Panc1 (cell line): ENCODE results near the gene TERT.

Experiments used
- CTCF ChIP-seq: fragments of 450-650 bp; IDR thresholded peaks from 2 replicates; pipeline ENCODE4 v1.5.1; 2017; ENCODE audit warnings: mild to moderate bottlenecking
- POLR2AphosphoS5 ChIP-seq: IDR thresholded peaks from 2 replicates; pipeline ENCODE4 v1.6.1; 2012; ENCODE audit warnings: mild to moderate bottlenecking, low read depth, low read length, moderate library complexity
- SIN3A ChIP-seq: IDR thresholded peaks from 2 replicates; pipeline ENCODE4 v1.6.1; 2012; ENCODE audit warnings: low read depth, mild to moderate bottlenecking, low read length, moderate library complexity, borderline replicate concordance; ENCODE audit not compliant: insufficient read depth
- TF ChIP-seq, protein P1 (sequence below), 2 experiments: IDR thresholded peaks; 2 replicates each; pipeline ENCODE4 v1.6.1; 2011 to 2012; ENCODE audit warnings: low read depth in 2 of 2, control low read depth in 1 of 2, low read length in 1 of 2, mild to moderate bottlenecking in 1 of 2, moderate library complexity in 1 of 2; ENCODE audit not compliant: insufficient read depth in 1 of 2

DNA sequence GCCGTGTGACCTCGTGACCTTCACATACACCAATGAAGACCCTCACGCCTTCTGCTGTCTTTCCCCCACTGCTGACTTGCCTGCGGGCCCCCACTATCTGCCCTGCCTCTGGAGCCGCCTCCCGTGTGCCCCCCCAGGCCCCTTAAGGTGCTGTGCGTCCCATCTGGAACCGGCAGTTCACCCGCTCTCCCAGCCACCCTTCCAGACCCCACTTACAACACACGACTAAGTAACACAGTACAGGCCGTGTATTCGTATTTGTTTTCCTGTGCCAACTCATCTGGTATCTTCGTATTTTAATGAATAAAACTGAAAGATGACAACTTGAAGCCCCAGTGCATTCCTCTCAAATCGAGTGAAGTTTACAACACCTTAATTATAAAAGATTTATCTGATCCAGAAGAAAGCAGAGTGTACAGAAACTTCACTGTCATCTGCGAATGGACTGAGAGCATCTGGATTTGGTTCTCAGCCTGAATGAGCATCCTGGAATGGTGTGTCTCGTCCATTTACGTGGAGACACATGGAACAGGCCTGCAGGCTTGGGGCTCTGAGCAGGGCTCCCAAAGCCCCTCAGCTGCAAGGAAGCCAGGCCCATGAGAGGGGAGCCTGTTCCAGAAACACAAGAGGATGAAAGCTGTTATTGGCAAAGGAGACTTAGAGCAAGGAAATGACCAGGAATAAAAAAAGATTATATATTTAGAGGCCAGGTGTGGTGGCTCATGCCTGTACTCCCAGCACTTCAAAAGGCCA, 21.9 kb upstream of the TERT start:
- TF ChIP-seq CTCF (no peak), POLR2AphosphoS5 (no peak), SIN3A (no peak)
- TF ChIP-seq, protein P1, sequence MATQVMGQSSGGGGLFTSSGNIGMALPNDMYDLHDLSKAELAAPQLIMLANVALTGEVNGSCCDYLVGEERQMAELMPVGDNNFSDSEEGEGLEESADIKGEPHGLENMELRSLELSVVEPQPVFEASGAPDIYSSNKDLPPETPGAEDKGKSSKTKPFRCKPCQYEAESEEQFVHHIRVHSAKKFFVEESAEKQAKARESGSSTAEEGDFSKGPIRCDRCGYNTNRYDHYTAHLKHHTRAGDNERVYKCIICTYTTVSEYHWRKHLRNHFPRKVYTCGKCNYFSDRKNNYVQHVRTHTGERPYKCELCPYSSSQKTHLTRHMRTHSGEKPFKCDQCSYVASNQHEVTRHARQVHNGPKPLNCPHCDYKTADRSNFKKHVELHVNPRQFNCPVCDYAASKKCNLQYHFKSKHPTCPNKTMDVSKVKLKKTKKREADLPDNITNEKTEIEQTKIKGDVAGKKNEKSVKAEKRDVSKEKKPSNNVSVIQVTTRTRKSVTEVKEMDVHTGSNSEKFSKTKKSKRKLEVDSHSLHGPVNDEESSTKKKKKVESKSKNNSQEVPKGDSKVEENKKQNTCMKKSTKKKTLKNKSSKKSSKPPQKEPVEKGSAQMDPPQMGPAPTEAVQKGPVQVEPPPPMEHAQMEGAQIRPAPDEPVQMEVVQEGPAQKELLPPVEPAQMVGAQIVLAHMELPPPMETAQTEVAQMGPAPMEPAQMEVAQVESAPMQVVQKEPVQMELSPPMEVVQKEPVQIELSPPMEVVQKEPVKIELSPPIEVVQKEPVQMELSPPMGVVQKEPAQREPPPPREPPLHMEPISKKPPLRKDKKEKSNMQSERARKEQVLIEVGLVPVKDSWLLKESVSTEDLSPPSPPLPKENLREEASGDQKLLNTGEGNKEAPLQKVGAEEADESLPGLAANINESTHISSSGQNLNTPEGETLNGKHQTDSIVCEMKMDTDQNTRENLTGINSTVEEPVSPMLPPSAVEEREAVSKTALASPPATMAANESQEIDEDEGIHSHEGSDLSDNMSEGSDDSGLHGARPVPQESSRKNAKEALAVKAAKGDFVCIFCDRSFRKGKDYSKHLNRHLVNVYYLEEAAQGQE (IDR thresholded peaks at IDR 0.05; ENCODE audit: insufficient read depth in 1 of 2, low read depth in 2 of 2, low read length in 1 of 2) = no peak
